NCI-H146 (cell line): Measurements from ENCODE around the gene SREBF1.

Experiments
- DNase-seq: peaks from one replicate; lab custom pipeline; 2025; lab: John Stamatoyannopoulos, UW

The SREBF1 gene

DNA sequence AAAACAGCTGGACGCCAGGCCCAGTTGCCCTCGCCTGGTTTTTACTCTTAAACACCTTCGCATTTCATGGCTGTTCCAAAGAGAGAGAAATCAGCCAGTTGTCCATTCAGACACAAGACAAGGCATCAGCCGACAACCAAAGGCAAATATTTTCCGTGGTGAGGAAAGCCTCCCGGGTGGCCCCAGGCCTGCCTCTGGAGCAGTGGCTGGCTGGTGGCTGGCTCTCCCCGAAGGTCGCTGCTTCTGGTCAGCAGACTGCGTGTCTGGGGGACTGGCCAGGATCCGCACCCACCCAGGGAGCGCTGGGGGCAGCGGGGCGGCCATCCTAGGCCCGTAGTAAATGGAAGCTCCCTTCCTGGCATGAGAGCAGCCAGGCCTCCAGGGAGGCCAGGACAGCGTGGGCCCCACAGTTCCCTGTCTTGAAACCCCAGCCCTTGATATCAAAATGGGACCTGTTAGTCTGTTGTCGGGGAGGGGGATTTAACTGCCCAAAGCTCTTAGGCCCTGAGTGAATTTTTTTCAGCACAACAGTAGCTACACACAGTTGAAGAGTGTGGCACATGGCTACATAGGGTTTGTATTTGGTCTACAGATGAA lies 57.7 kb downstream of the SREBF1 start:
- DNase-seq = no peak

DNA sequence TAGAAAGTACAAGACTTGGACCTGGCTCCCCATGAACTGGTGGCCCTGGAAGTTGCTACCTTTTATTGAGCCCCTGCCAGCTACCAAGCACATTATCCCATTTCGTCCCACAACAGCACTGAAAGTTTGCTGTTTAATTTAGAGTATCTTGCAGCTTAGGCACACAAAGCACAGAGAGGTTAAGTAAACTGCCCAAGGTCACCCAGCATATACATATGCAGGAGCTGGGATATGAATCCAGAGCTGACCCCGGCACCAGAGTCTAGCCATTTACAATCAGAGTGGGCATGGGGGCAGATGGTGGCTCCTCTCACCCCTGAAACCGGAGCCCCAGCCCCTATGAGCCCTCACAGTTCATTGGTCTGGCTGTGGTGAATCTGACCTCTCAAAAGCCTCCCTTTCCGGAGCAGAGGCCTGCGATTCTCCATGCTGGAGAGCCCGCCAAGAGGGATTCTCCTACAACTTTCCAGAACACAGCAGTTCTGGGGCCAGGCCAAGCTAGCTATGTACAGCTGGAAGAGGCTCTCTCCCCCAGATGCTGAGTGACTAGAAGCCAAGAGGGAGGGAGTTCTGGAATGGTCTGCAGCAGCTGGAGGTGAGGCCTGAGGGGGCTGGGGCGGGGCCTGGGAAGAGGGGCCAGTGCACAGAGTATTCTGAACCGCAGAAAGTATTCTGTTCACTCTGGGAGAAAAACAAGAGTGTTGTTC lies 58.3 kb downstream of the SREBF1 start:
- no peak for DNase-seq

DNA sequence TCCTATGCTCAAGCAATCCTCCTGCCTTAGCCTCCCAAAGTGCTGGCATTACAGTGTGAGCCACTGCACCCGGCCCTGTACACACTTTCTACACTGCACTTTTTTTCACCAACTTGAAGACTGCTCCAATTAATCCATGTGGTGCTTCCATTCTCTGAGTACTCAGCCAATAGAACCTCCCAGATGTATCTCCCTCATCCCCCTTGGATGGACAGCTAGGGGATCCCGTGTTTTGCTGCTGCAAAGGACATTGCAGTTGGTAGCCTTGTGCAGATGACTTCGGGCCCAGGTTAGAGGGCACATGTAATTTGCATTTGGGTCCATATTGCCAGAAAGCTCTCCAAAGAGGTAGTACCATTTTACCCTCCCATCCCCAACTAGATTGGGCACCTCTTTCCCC lies 59.9 kb downstream of the SREBF1 start:
- DNase-seq = no peak

DNA sequence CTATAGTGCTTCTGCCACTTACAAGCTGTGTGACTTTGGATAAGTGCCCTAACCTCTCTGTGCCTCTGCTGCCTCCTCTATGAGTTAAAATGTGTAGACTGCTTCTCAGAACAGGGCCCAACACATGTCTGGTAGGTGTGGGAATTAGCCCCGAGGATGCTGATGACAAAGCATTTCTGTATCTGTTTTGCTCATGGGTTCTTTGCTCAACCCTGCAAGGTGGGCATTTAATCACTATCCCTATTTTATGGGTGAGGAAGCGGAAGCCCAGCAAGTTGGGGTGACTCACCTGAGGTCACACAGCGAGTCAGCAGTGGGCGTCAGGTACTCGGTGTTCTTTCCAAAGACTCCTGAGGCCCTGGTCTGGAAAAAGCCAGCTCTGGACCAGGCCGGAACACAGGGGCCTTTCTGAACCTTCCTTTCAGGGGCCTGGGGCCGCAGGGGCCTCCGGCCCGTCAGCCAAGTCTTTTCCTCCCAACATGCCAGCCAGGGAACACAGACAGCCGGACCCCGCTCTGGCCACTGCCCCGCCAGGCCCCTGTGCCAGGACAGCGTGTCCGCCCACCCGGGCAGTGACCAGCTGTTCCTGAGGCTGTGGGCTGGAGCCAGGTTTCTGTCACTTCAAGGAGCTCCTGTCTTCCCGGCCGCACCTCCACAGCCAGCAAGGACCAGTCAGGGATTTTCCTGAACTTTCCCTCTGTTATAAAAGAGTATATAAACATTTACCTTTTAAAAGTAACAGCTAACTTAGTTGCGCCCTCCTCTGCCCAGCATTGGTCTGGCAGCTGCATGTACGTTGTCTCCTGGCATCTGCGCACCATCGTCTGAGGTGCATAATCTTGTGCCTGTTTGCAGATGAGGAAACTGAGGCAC lies 62.5 kb downstream of the SREBF1 start:
- no peak for DNase-seq

DNA sequence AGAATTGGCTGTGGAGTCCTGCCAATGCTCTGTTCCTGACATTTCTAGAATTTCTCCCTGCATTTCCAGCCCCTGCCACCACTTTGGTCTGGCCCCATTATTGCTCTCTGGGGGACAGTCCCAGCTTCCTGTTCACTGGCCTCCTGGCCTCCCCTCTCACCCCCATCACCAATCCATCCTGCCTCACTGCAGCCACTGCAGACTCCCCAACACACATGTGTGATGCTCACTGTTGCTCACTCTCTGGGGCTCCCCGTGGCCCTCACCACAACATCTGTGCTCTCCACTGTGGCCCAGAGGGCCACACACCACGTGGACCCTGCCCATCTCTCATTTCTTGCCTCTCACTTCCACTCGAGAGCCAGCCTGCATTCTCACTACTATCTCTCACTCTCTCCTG lies 64.6 kb downstream of the SREBF1 start:
- no peak for DNase-seq

DNA sequence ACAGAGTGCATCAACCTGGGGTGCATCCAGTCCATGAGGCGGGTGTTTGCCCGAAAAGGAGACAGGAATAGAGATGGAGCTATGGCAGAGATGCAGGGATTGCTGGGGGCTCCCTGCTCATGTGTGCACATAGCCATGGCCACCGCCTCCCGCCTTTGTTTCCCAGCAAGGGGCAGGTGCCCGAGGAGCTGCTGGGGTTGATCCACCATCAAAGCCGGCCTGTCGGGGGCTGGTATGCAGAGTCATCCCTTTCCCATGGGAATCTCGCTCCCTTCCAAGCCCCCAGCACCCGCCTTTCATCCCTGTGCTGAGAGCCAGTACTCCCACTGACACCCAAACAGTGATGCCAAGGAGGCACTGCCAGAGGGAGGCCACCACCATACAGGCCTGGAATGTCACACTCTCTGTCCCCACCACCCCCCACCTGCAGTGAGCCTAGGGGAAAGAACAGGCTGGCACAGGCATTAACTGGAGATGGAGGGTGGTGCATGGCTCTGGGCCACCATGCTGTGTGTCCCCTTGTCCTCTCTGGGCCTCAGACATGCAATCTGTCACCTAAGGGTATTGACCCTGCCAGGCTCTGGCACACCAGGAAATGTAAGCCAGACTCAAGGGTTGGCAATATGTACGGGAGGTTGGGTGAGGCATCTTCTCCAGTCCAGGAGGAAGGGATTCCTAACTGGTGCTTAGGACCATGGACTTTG lies 65.1 kb downstream of the SREBF1 start:
- no peak for DNase-seq

DNA sequence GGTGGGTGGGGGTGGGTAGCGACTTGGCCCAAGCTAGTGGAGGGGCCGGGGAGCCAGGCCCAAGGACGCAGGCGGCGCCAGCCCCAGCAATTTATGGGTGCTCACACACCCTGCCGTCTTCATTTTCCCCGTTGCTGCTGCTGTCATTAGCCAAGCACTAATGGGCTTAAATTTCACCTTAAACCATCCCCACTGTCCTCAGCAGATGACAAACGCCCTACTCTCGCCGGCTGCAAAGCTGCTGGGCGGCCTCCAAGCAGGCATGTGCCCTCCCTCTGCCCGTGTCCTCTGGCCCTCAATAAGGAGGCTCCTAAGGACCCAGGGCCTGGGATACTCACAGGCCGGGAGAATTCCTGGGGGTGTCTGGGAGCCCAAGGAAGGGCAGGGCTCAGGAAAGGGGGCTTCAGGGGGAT lies 66.1 kb downstream of the SREBF1 start:
- DNase-seq = no peak

DNA sequence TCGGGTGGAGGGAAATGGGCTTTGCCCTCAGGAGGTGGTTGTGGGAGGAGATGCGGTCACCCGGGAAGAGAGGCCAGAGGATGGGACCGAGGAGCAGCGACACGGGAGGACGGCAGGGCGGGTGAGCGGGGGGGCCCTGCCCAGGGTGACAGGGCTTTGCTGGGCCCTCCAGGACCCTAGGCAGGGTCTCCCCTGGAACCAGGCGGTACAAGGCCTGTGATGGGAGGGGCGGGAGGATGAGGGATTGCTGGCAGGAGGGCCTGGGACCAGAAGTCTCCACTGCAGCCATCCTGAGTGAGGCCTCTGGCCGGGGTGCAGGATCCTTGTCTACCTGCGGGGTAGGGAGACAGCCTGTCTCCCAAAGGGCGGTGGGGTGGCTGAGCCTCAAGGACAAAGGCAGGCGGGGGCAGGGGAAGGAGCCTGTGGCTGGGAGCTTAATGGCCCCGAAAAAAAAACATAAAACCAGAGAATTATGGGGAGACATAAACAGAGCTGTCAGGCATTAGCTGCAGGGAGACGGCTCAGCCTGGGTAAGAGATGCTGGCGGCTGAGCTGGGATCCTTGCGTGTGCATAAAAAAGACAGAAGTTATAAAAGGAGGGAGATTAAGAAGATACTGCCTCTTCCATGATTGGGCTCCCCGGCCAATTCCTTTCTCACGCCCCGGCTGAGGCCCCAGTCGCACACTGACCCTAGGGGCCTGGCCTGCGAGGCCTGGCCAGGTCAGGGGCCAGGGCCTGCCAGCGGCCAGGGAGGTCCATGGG lies 66.7 kb downstream of the SREBF1 start:
- no peak for DNase-seq

DNA sequence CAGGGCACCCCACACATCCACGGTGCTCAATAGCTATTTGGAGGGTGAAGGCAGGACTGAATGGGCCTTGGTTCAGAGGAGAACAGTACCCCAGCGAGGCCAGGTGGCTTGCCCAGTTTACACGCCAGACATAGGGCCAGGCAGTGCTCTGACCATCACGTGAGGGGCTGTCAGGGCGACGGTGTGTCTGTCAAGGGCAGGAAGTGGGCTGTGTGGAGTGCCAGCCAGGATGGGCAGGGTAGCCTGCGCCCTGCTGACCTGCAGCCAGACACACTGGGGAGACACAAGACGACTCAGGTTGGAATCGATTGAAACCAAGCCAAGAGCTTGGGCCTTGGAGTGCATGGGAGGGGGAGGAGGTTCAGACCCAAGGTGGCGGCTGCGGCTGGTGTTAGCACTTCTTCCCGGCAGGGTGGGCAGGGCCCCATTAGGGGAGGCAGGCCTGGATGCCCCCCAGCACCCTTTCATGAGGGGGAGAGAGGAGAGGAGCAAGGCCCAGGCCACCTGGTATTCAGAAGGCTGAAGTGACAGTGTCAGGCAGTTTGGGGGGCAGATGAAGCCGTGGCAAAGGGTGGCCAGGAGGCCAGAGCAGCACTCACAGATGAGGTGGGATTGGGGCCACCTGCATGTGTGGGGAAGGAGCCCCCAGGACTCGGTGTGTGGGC lies 68.2 kb downstream of the SREBF1 start:
- no peak for DNase-seq

DNA sequence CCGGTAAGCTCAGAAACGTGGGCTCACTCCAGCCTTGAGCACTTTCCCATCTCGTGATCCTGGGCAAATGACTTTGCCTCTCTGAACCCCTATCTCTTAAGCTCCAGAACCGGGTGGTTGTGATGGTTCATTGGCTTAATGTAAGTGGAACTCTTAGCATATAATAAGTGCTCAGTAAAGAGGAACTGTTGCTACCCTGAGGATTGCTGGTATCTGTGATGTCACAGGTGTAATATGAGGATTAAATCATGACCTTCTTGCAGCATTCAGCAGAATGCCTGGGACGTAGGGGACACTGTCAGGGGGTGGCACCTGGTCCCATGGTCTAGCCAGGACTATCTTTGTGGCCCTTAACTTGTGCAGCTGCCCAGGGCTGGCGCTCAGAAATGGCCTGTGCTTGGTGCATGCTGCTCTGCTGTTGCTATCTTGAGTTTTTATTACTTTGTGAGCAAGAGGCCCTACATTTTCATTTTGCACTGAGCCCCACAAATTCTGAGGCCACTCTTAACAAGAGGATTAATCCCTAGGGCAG lies 68.8 kb downstream of the SREBF1 start:
- no peak for DNase-seq

DNA sequence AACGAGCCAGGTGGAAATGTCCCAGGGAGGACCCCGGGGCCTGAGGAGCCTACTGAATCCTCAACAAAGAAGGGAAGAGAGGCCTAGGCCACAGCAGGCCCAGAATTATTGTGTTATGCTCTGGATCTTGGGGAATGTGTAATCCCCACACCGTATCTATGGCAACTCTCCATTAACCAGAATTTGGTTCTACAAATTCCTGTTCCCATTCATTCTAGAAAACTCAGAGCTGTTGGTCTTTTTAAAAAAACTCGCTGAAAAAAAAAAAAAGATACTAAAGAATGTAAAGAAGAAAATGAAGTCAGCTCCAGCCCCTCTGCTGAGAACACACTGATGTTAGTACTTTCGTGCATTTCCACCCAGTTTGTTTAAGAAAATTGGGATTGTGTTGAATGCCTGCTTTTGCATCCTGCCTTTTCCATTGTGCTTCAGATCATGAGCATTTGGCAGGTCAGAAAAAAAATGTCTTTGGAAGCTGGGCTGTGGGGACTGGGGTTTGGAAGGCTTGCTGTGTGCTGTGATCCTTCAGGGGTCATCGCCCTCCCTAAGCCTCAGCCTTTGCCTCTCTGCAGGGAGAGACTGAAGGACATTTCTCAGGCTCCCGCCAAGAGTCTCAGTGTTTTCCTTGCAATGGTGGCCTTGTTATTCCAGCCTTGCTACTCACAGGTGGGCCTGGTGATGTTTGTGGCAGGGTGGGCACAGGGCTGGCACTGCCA lies 69.5 kb downstream of the SREBF1 start:
- DNase-seq = no peak

DNA sequence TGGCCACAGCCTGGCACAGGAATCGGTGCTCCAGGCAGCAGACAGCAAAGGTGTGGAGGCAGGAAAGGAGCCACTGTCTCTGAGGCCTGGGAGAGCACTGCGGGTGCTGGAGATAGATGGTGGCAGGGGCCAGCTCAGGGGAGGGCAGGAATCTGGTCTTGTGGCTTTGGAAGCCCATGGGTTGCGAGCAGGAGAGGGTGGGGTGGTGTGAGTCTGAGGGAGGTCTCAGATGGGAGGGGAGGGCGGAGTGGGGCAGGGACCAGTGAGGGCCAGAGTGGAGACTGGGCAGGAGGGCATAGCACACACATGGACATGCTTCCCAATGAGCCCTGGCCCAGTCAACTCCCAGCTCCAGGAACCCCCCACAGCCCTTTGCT lies 70.1 kb downstream of the SREBF1 start:
- DNase-seq = no peak

DNA sequence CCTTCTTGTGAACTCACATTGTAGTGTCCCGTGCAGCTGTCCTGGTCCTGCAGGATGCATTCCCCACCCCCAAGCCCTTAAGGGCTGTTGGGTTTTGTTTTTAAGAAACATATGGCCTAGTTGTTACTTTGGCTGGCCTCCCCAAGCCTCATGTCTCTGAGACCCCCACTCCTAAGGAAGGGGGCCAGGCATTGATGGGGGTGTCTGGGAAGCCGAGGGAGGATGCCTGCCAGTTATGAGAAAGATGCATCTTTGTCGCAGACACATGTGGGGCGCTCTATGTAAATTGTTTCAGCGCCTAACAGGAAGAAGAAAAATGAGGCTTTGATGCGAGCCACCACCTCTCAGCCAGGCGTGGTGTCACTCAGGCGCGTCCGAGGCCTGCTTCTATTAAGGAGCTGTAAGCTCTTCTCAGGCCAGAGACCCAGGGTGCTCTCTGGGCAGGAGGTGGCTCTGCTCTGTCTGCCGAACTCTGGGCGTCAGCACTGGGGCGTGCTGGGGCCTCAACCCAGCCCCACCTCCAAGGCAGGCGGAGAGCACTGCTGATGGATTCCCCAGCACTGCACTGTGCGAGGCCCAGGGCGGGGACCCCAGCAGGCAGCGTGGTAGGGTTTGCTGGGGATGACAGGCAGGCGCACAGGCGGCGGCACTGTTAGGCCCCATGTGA lies 70.6 kb downstream of the SREBF1 start:
- no peak for DNase-seq

DNA sequence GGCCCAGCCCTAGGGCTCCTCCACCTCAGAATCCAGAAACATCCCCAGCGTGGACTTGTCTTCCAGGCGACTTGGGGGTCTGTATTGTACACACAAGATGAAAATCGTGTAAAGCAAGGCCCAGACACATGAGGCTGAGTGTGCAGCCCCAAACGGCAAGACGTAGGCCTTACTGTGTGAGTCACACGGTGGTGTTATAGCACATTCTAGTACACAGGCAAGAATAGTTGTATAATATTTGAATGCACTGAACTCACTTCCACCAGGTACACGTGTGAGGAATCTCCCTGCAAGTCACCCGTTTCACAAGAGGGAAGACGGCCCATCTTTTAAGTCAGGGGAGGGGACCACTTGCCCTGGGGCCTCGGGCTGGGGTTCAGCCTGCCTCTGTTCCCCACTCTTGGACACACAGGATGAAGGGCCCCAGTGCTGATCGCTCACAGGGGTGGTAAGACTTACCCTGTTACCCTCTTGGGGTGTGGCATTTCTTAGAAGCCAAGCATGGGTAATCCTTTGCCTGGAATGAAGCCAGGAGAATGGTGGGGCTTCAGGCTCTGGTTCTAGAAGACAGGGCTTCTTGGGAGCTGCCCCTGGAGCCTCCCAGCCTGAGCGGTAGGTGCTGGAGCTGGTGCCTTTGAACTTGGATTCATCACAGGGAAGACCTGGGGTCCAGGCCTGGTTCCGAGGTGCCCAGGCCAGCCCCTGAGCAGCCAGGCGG lies 71.3 kb downstream of the SREBF1 start:
- no peak for DNase-seq

DNA sequence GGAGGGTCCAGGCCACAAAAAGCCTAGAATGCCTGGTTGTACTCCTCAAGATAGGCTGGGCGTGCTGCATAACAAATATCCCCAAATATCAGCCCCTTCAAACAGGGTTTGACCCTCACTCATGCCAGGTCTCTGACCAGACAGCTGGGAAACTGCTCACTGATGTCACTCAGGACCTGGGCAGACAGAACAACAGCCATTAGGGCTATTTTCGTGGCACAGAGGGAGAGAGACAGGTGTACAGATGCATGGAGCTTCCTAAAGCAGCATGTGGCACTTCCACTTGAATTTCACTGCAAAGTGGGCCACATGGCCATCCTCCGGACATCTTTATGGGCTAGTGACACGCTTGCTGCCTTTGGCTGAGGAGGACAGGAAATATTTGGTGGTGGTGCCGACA lies 73.1 kb downstream of the SREBF1 start:
- DNase-seq = no peak

DNA sequence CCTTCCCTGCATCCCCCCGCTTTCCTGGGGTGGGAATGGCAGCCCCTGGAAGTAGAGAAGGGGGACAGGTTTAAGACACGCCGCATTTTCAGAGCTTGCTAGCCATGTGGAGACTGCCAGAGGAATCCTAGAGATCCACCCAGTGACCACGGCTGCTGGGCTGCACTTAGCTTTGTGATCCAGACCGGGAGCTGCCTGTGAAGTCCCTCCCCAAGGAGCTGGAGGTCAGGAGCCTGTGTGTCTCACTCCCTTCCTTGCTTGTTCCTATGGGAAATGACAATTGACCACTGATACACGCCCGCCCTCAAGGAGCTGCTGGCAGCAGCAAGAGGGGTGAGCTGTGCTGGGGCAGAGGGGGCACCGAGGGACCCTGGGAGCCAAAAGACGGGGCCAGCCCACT lies 73.7 kb downstream of the SREBF1 start:
- DNase-seq = no peak

DNA sequence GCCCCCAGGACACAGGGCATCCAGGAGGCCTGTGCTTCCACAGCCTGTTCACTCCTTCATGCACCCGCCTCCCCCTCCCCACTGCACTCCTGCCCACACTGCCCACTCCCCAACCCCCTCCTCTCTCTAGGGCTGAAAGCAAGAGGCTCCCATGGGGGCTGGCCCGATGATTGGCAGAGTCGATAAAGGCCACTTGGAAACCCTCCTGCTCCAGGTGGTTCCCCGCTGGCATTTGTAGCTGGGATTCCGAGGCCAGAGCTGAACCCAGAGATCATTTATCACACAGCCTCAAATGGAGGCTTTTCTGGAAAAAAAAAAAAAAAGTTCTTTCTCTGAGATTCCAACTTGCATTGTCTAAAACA lies 74.1 kb downstream of the SREBF1 start:
- DNase-seq = no peak
